Skeletal muscle satellite cell (primary cell): ENCODE measurements around the gene RBM41.

ENCODE experiments used
- H3K27me3 ChIP-seq: 2 replicates; pipeline ENCODE4 v1.7.0; 2013; ENCODE audit warnings: low read length; ENCODE audit not compliant: control insufficient read depth, insufficient read depth
- H3K36me3 ChIP-seq: 2 replicates; pipeline ENCODE4 v1.7.0; 2013; ENCODE audit warnings: mild to moderate bottlenecking, control low read depth, low read length; ENCODE audit not compliant: insufficient read depth
- H3K4me1 ChIP-seq: 2 replicates; pipeline ENCODE4 v1.7.0; 2013; ENCODE audit warnings: low read length; ENCODE audit not compliant: control insufficient read depth, insufficient read depth
- H3K4me2 ChIP-seq: 2 replicates; pipeline ENCODE4 v1.7.0; 2013; ENCODE audit warnings: mild to moderate bottlenecking, low read length
- H3K4me3 ChIP-seq: 2 replicates; pipeline ENCODE4 v1.7.0; 2013; ENCODE audit warnings: low read length
- H3K9ac ChIP-seq: 2 replicates; pipeline ENCODE4 v1.7.0; 2013; ENCODE audit warnings: mild to moderate bottlenecking, low read depth, low read length, moderate library complexity
- H3K9me3 ChIP-seq: replicated peaks from 2 replicates; pipeline ENCODE4 v1.7.0; 2013; ENCODE audit warnings: mild to moderate bottlenecking, control low read depth, low read length

RBM41 gene

DNA sequence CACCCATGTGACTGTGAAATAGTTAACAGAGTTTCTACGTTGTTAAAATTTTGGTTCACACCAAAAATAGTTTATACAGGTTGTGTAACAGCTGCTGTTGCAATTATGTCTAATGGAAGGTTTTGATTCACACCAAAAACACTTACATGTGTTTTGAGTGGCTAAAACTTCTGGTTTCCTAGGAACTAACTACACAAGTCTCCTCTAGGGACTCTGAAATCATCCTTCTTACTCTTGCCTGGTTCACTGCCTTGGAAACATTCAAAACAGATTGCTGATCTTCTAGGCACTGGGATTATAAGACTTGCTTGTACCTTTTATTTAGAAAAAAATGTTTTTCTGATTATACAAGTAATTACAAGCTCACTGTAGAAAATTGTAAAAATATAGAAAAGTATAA is 103.7 kb downstream of the RBM41 start:
- Histone ChIP-seq H3K36me3 (no peaks in the 10 kb centered on the region), H3K4me3 (no peak overlapping the region)

More for the DNA sequence above, 103.7 kb downstream of the RBM41 start:
- Histone ChIP-seq H3K9ac (no peak overlapping the region), H3K9me3 (no peaks in the 10 kb centered on the region), H3K4me1 (no peaks in the 10 kb centered on the region), H3K4me2 (no peak overlapping the region), H3K27me3 (peaks cover 18% of the 10 kb centered on the region)
